Neural cell (in vitro differentiated cells): Measurements from ENCODE around the gene CD14. TPM values are rescaled to one million over a fixed set of nuclear protein-coding genes. Genes with fewer than 3 reads are reported as not detected.

Experiments used
- H2AFZ ChIP-seq: fragments of 200-600, 300-800 bp; sonication (generic), shearing (Covaris generic); 2 replicates; pipeline ENCODE4 v1.6.0; 2014; ENCODE audit warnings: low read depth, mild to moderate bottlenecking, antibody characterized with exemption, low read length, moderate library complexity
- H3F3A ChIP-seq: fragments of 200-600 bp; shearing (Covaris generic); 2 replicates; pipeline ENCODE4 v1.6.1; 2016; ENCODE audit warnings: mild to moderate bottlenecking, moderate library complexity, mixed read lengths, antibody characterized with exemption, low read length; ENCODE audit not compliant: insufficient read depth, poor library complexity, severe bottlenecking
- H3K27ac ChIP-seq: fragments of 200-600, 300-800 bp; sonication (generic), shearing (Covaris generic); 2 replicates; pipeline ENCODE4 v1.5.1; 2014; ENCODE audit warnings: mild to moderate bottlenecking, low read length, moderate library complexity
- H3K27me3 ChIP-seq: fragments of 300-800, 200-600 bp; sonication (generic), shearing (Covaris generic); 2 replicates; pipeline ENCODE4 v1.6.0; 2014; ENCODE audit warnings: mild to moderate bottlenecking, low read depth, low read length, moderate library complexity; ENCODE audit not compliant: insufficient read depth
- H3K36me3 ChIP-seq: fragments of 300-800, 200-600 bp; sonication (generic), shearing (Covaris generic); 2 replicates; pipeline ENCODE4 v1.5.1; 2014; ENCODE audit warnings: mild to moderate bottlenecking, antibody characterized with exemption, low read length, moderate library complexity; ENCODE audit not compliant: insufficient read depth
- H3K4me2 ChIP-seq: fragments of 300-800, 200-600 bp; sonication (generic), shearing (Covaris generic); 2 replicates; pipeline ENCODE4 v1.6.0; 2014; ENCODE audit warnings: mild to moderate bottlenecking, low read length
- H3K4me3 ChIP-seq: fragments of 300-800, 200-600 bp; sonication (generic), shearing (Covaris generic); 2 replicates; pipeline ENCODE4 v1.5.1; 2014; ENCODE audit warnings: mild to moderate bottlenecking, low read length, moderate library complexity
- H3K79me2 ChIP-seq: fragments of 200-600 bp; shearing (Covaris generic); replicated peaks from 2 replicates; pipeline ENCODE4 v1.6.0; 2014; ENCODE audit warnings: mild to moderate bottlenecking, low read length, moderate library complexity; ENCODE audit not compliant: insufficient read depth
- H3K9ac ChIP-seq: fragments of 300-800, 200-600 bp; sonication (generic), shearing (Covaris generic); 2 replicates; pipeline ENCODE4 v1.6.1; 2016; ENCODE audit warnings: mild to moderate bottlenecking, low read length, mixed read lengths
- H3K9me2 ChIP-seq: fragments of 200-600 bp; shearing (Covaris generic); 2 replicates; pipeline ENCODE4 v1.6.1; 2016; ENCODE audit warnings: mild to moderate bottlenecking, low read length, mixed read lengths; ENCODE audit not compliant: insufficient read depth
- H3K9me3 ChIP-seq: fragments of 200-600, 300-800 bp; sonication (generic), shearing (Covaris generic); 2 replicates; pipeline ENCODE4 v1.6.1; 2016; ENCODE audit warnings: mild to moderate bottlenecking, mixed run types, low read length, moderate library complexity, mixed read lengths
- H4K20me1 ChIP-seq: fragments of 200-600 bp; shearing (Covaris generic); 2 replicates; pipeline ENCODE4 v1.6.1; 2016; ENCODE audit warnings: mild to moderate bottlenecking, mixed run types; ENCODE audit not compliant: insufficient read depth
- EP300 ChIP-seq: fragments of 450-650 bp; conservative IDR thresholded peaks from 2 replicates; pipeline ENCODE4 v1.6.1; 2014; ENCODE audit warnings: antibody characterized with exemption, mild to moderate bottlenecking, moderate library complexity; ENCODE audit not compliant: poor library complexity, severe bottlenecking
- EZH2 ChIP-seq: fragments of 200-600, 300-800 bp; shearing (Covaris generic), sonication (generic); IDR thresholded peaks from 2 replicates; pipeline ENCODE4 v1.6.1; 2014; ENCODE audit warnings: antibody characterized with exemption, low read length, borderline replicate concordance, mild to moderate bottlenecking; ENCODE audit not compliant: insufficient read depth, poor library complexity, severe bottlenecking
- MXI1 ChIP-seq: fragments of 450-650 bp; conservative IDR thresholded peaks from 2 replicates; pipeline ENCODE4 v1.6.1; 2014; ENCODE audit warnings: antibody characterized with exemption, mild to moderate bottlenecking; ENCODE audit not compliant: poor library complexity, severe bottlenecking
- POLR2AphosphoS5 ChIP-seq: IDR thresholded peaks from 2 replicates; pipeline ENCODE4 v1.6.1; 2012
- RAD21 ChIP-seq: fragments of 450-650 bp; conservative IDR thresholded peaks from 2 replicates; pipeline ENCODE4 v1.6.1; 2014; ENCODE audit warnings: antibody characterized with exemption, mild to moderate bottlenecking, moderate library complexity
- SMC3 ChIP-seq: fragments of 450-650 bp; conservative IDR thresholded peaks from 2 replicates; pipeline ENCODE4 v1.6.1; 2014; ENCODE audit warnings: antibody characterized with exemption, mild to moderate bottlenecking, moderate library complexity; ENCODE audit not compliant: poor library complexity
- TAF1 ChIP-seq: IDR thresholded peaks from 2 replicates; pipeline ENCODE4 v1.6.1; 2012; ENCODE audit warnings: low read depth
- polyA plus RNA-seq: library from polyadenylated mRNA; depleted of rRNA; stranded (reverse); fragments of >200 nt; gene quantifications from 2 replicates; pipeline ENCODE4 v1.2.3, GENCODE V29; 2014
- TF ChIP-seq, protein P1 (sequence below): IDR thresholded peaks from 2 replicates; pipeline ENCODE4 v1.6.1; 2012; ENCODE audit warnings: borderline replicate concordance
- TF ChIP-seq, protein P2 (sequence below): fragments of 450-650 bp; IDR thresholded peaks from 2 replicates; pipeline ENCODE4 v1.5.1; 2014; ENCODE audit warnings: antibody characterized with exemption, mild to moderate bottlenecking, moderate library complexity; ENCODE audit not compliant: poor library complexity, severe bottlenecking

CD14 gene
- polyA plus RNA-seq, 1 donor from 2014 or later: 1.5 TPM

DNA sequence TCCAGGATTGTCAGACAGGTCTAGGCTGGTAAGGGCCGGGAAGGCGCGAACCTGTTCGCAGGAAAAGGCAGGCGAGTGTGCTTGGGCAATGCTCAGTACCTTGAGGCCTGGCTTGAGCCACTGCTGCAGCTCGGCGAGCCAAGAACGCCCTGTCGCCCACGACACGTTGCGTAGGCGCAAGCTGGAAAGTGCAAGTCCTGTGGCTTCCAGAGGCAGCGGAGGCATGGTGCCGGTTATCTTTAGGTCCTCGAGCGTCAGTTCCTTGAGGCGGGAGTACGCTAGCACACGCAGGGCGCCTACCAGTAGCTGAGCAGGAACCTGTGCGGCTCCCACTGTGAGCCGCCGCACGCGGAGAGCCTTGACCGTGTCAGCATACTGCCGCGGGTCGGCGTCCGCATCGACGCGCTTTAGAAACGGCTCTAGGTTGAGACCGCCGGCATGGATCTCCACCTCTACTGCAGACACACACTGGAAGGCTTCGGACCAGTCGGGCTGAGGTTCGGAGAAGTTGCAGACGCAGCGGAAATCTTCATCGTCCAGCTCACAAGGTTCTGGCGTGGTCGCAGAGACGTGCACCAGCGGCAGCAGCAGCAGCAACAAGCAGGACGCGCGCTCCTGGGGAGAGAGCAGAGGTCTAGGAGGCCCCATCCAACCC, 482 bp downstream of the CD14 start:
- no peaks in the 10 kb centered on the region for H3K27me3 ChIP-seq

DNA sequence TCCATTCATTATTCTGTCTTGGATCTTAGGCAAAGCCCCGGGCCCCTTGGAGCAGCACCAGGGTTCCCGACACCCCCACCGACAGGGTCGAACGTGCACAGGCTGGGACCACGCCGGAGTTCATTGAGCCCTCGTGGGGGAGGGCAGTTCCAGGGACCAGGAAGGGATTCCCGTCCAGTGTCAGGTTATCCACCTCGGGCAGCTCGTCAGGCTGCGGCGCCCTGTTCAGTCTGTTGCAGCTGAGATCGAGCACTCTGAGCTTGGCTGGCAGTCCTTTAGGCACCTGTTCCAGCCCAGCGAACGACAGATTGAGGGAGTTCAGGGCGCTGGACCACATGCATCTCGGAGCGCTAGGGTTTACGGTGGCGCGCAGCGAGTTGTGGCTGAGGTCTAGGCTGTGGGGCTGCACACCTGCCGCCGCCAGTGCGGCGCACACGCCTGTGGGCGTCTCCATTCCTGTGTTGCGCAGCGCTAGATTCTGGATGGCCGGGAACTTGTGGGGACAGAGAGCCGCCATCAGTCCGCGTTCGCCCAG, 1.1 kb downstream of the CD14 start:
- TF ChIP-seq, protein P1, sequence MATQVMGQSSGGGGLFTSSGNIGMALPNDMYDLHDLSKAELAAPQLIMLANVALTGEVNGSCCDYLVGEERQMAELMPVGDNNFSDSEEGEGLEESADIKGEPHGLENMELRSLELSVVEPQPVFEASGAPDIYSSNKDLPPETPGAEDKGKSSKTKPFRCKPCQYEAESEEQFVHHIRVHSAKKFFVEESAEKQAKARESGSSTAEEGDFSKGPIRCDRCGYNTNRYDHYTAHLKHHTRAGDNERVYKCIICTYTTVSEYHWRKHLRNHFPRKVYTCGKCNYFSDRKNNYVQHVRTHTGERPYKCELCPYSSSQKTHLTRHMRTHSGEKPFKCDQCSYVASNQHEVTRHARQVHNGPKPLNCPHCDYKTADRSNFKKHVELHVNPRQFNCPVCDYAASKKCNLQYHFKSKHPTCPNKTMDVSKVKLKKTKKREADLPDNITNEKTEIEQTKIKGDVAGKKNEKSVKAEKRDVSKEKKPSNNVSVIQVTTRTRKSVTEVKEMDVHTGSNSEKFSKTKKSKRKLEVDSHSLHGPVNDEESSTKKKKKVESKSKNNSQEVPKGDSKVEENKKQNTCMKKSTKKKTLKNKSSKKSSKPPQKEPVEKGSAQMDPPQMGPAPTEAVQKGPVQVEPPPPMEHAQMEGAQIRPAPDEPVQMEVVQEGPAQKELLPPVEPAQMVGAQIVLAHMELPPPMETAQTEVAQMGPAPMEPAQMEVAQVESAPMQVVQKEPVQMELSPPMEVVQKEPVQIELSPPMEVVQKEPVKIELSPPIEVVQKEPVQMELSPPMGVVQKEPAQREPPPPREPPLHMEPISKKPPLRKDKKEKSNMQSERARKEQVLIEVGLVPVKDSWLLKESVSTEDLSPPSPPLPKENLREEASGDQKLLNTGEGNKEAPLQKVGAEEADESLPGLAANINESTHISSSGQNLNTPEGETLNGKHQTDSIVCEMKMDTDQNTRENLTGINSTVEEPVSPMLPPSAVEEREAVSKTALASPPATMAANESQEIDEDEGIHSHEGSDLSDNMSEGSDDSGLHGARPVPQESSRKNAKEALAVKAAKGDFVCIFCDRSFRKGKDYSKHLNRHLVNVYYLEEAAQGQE: no peak
- TF ChIP-seq EZH2 (no peak), RAD21 (no peak), MXI1 (no peak), SMC3 (no peak), EP300 (no peak), POLR2AphosphoS5 (no peak), TAF1 (no peak)
- TF ChIP-seq, protein P2, sequence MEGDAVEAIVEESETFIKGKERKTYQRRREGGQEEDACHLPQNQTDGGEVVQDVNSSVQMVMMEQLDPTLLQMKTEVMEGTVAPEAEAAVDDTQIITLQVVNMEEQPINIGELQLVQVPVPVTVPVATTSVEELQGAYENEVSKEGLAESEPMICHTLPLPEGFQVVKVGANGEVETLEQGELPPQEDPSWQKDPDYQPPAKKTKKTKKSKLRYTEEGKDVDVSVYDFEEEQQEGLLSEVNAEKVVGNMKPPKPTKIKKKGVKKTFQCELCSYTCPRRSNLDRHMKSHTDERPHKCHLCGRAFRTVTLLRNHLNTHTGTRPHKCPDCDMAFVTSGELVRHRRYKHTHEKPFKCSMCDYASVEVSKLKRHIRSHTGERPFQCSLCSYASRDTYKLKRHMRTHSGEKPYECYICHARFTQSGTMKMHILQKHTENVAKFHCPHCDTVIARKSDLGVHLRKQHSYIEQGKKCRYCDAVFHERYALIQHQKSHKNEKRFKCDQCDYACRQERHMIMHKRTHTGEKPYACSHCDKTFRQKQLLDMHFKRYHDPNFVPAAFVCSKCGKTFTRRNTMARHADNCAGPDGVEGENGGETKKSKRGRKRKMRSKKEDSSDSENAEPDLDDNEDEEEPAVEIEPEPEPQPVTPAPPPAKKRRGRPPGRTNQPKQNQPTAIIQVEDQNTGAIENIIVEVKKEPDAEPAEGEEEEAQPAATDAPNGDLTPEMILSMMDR: no peak
- no peaks in the 10 kb centered on the region for H3K79me2 ChIP-seq
- H3K9me2 ChIP-seq: no peaks in the 10 kb centered on the region
- H3K9me3 ChIP-seq: no peaks in the 10 kb centered on the region
- no peaks in the 10 kb centered on the region for H3K36me3 ChIP-seq
- no peaks in the 10 kb centered on the region for H3F3A ChIP-seq
- H3K27me3 ChIP-seq: no peaks in the 10 kb centered on the region
- H4K20me1 ChIP-seq: no peaks in the 10 kb centered on the region
- no peak overlapping the region for H3K4me2 ChIP-seq
- H3K9ac ChIP-seq: no peak overlapping the region
- H2AFZ ChIP-seq: no peak overlapping the region
- H3K27ac ChIP-seq: no peak overlapping the region
- no peak overlapping the region for H3K4me3 ChIP-seq

More for the DNA sequence above, 482 bp downstream of the CD14 start:
- H3K9me2 ChIP-seq: no peaks in the 10 kb centered on the region
- no peaks in the 10 kb centered on the region for H3K79me2 ChIP-seq
- no peak overlapping the region for H3K27ac ChIP-seq
- no peaks in the 10 kb centered on the region for H3K36me3 ChIP-seq
- TF ChIP-seq, protein P2: no peak
- TF ChIP-seq TAF1: no peak
- TF ChIP-seq MXI1: no peak
- no peak for TF ChIP-seq EP300
- TF ChIP-seq, protein P1: no peak
- no peak for TF ChIP-seq EZH2
- no peak for TF ChIP-seq RAD21
- no peak for TF ChIP-seq SMC3
- no peak for TF ChIP-seq POLR2AphosphoS5
- no peak overlapping the region for H2AFZ ChIP-seq
- H3F3A ChIP-seq: no peaks in the 10 kb centered on the region
- H3K9ac ChIP-seq: no peak overlapping the region
- H3K4me3 ChIP-seq: no peak overlapping the region
- H3K9me3 ChIP-seq: no peaks in the 10 kb centered on the region
- H3K4me2 ChIP-seq: no peak overlapping the region
- H4K20me1 ChIP-seq: no peaks in the 10 kb centered on the region
